ENCODE measurements around the gene SNX25. TPM values are rescaled to one million over a fixed set of nuclear protein-coding genes. Genes with fewer than 3 reads are reported as not detected.

Gene SNX25
- total and polyA plus RNA-seq, 3 donors from 2014 or later: 20.2 to 50.5 (median 45.0) TPM

GRCh38 chr4:185189606-185190305 is 19.6 kb upstream of the SNX25 start:
- DNase-seq: no peak

GRCh38 chr4:185190306-185190856 is 19.0 kb upstream of the SNX25 start:
- Histone ChIP-seq H3K27ac (no peak overlapping the region), H3K9me3 (no peaks in the 10 kb centered on the region), H3K27me3 (no peaks in the 10 kb centered on the region), H3K4me1 (no peaks in the 10 kb centered on the region), H3K36me3 (ENCODE audit: low read depth, missing control alignments) (peaks cover 2% of the 10 kb centered on the region), H3K4me3 (no peak overlapping the region)
- intact Hi-C loops (cut with DNase I; ENCODE audit: low total_unique reads): no loop called here
- no peak for TF ChIP-seq POLR2A (IDR thresholded peaks at IDR 0.05)
- TF ChIP-seq CTCF (IDR thresholded peaks at IDR 0.05): no peak
- WGBS, 2 donors: 88 to 90% methylated on average over 6 of the region's 6 CpGs
- DNase-seq: no peak

More at GRCh38 chr4:185189606-185190305, 19.6 kb upstream of the SNX25 start:
- Histone ChIP-seq H3K4me1 (no peaks in the 10 kb centered on the region), H3K27ac (no peak overlapping the region), H3K9me3 (no peaks in the 10 kb centered on the region), H3K27me3 (no peaks in the 10 kb centered on the region), H3K36me3 (ENCODE audit: low read depth, missing control alignments) (peaks cover 2% of the 10 kb centered on the region), H3K4me3 (no peak overlapping the region)
- TF ChIP-seq POLR2A (IDR thresholded peaks at IDR 0.05): no peak
- no peak for TF ChIP-seq CTCF (IDR thresholded peaks at IDR 0.05)
- 66 to 69% methylated on average over 4 of the region's 4 CpGs for WGBS, 2 donors
- intact Hi-C loops (cut with DNase I; ENCODE audit: low total_unique reads): no loop called here

GRCh38 chr4:185192059-185192458 is 17.3 kb upstream of the SNX25 start:
- intact Hi-C loops (cut with DNase I; ENCODE audit: low total_unique reads): no loop called here

GRCh38 chr4:185194924-185195888 is 14.2 kb upstream of the SNX25 start:
- DNase-seq: no peak
- H3K9me3 ChIP-seq: no peaks in the 10 kb centered on the region
- no peaks in the 10 kb centered on the region for H3K4me1 ChIP-seq
- intact Hi-C loops (cut with DNase I; ENCODE audit: low total_unique reads): no loop called here
- TF ChIP-seq CTCF (IDR thresholded peaks at IDR 0.05) (no peak), POLR2A (IDR thresholded peaks at IDR 0.05) (no peak)
- no peaks in the 10 kb centered on the region for H3K36me3 ChIP-seq (ENCODE audit: low read depth, missing control alignments)
- H3K27me3 ChIP-seq: no peaks in the 10 kb centered on the region
- no peak overlapping the region for H3K27ac ChIP-seq
- WGBS, 2 donors: 58 to 64% methylated on average over 9 of the region's 9 CpGs
- H3K4me3 ChIP-seq: no peak overlapping the region

More at GRCh38 chr4:185192059-185192458, 17.3 kb upstream of the SNX25 start:
- WGBS, 2 donors: 79 to 86% methylated on average over 1 of the region's 1 CpG
- Histone ChIP-seq H3K4me1 (no peaks in the 10 kb centered on the region), H3K4me3 (no peak overlapping the region), H3K27ac (no peak overlapping the region), H3K9me3 (no peaks in the 10 kb centered on the region), H3K27me3 (no peaks in the 10 kb centered on the region), H3K36me3 (ENCODE audit: low read depth, missing control alignments) (peaks cover 2% of the 10 kb centered on the region)
- DNase-seq: no peak
- TF ChIP-seq CTCF (IDR thresholded peaks at IDR 0.05): no peak
- no peak for TF ChIP-seq POLR2A (IDR thresholded peaks at IDR 0.05)
